Stomach (tissue), 9 donors: Measurements from ENCODE around the gene ARF1. TPM values are rescaled to one million over a fixed set of nuclear protein-coding genes. Genes with fewer than 3 reads are reported as not detected.
A peak's percentile ranks its signal among the peaks of the same experiment; 100 is the strongest.

Source experiments
- DNase-seq, 2 donors: peaks; one replicate each; pipeline versions ENCODE4 v3.0.0 to v3.0.0-alpha.2; 2013 to 2019
- H3K27ac ChIP-seq, 5 donors: fragments of 200-600 bp in 4 of 5; sonication (generic) in 4 of 5; one replicate each; pipeline ENCODE4 v1.5.1; 2013 to 2019; ENCODE audit warnings: mild to moderate bottlenecking in 1 of 5, moderate library complexity in 1 of 5
- H3K27me3 ChIP-seq, 3 donors: fragments of 200-600 bp; sonication (generic); one replicate each; pipeline ENCODE4 v1.5.1; 2017 to 2019; ENCODE audit warnings: mixed run types in 1 of 3
- H3K36me3 ChIP-seq, 4 donors: fragments of 200-600 bp; sonication (generic); 1 replicate in 3 of 4; 2 replicates in 1 of 4; pipeline ENCODE4 v1.5.1; 2016 to 2019
- H3K4me1 ChIP-seq, 4 donors: fragments of 200-600 bp; sonication (generic); one replicate each; pipeline ENCODE4 v1.5.1; 2016 to 2019
- H3K4me3 ChIP-seq, 4 donors: fragments of 200-600 bp; sonication (generic) in 3 of 4; one replicate each; pipeline ENCODE4 v1.5.1; 2016 to 2019; ENCODE audit warnings: mild to moderate bottlenecking in 1 of 4
- H3K9me3 ChIP-seq, 4 donors: fragments of 200-600 bp; sonication (generic); one replicate each; pipeline ENCODE4 v1.5.1; 2016 to 2019
- CTCF ChIP-seq, 7 experiments: fragments of 450-650 bp in 4 of 7; fragments of 200-600 bp in 3 of 7; sonication (generic) in 3 of 7; IDR thresholded peaks; one replicate each; pipeline ENCODE4 v1.5.1; 2016 to 2019; ENCODE audit warnings: antibody characterized with exemption in 7 of 7, control low read depth in 2 of 7, mild to moderate bottlenecking in 1 of 7
- EP300 ChIP-seq: sonication (generic); formaldehyde crosslinking; IDR thresholded peaks from one replicate; pipeline ENCODE4 v1.6.1; 2017; ENCODE audit warnings: antibody characterized with exemption
- POLR2A ChIP-seq, 4 donors: fragments of 450-650 bp; IDR thresholded peaks; one replicate each; pipeline ENCODE4 v1.6.1; 2016; ENCODE audit warnings: antibody characterized with exemption in 4 of 4, control low read depth in 2 of 4, mild to moderate bottlenecking in 1 of 4, moderate library complexity in 1 of 4
- POLR2AphosphoS5 ChIP-seq, 3 donors: sonication (generic); formaldehyde crosslinking; IDR thresholded peaks; one replicate each; pipeline ENCODE4 v1.6.1; 2016; ENCODE audit warnings: antibody characterized with exemption in 3 of 3
- WGBS, 5 donors: extraction: QIAGEN DNeasy Blood & Tissue Kit in 3 of 5; methylation state at CpG; one replicate each; pipeline versions ENCODE4 v1.1.5 to v1.1.7; 2013 to 2018; 5-methylcytosine and 5-hydroxymethylcytosine counted together
- intact Hi-C: fragments of 100-400 bp; cut with DNase I; formaldehyde crosslinking; loops from one replicate; pipeline ENCODE4 v1.15.1; 2023; ENCODE audit warnings: low total_unique reads
- polyA plus RNA-seq, 3 donors: library from polyadenylated mRNA; stranded (reverse); fragments of 200-250 nt; gene quantifications; one replicate each; pipeline ENCODE4 v1.2.3, GENCODE V29; 2013
- total RNA-seq, 5 donors: library from RNA; depleted of rRNA; stranded (reverse); fragments of >200 nt; gene quantifications; one replicate each; pipeline versions ENCODE4 v1.1.0 to v1.2.3, GENCODE V29; 2014 to 2016
- donor health status: healthy with polysubstance abuse.
- donor health status: Bipolar disorder and iron deficiency.
- donor health status: healthy.

ARF1 gene
- total and polyA plus RNA-seq, 8 donors: 111 to 310 (median 200) TPM

- intact Hi-C loops: no loop called here
- Histone ChIP-seq H3K36me3 (peaks cover 0 to 27% (median 14%) of the 10 kb centered on the region in 4 donors), H3K27ac (peak overlapping the region in 4 of 5 donors; percentile 38 to 98 (median 55)), H3K4me3 (peak overlapping the region in 2 of 4 donors; percentile 9 to 36), H3K27me3 (no peaks in the 10 kb centered on the region), H3K9me3 (no peaks in the 10 kb centered on the region), H3K4me1 (peaks cover 84 to 91% (median 90%) of the 10 kb centered on the region in 4 donors)
- DNase-seq: no peak
- 29 to 42% (median 34%) methylated on average over 6 to 7 of the region's 7 CpGs for WGBS, 5 donors
- TF ChIP-seq POLR2AphosphoS5 (IDR thresholded peaks at IDR 0.05): peak in 1 of 3 donors; percentile 44
- TF ChIP-seq POLR2A (IDR thresholded peaks at IDR 0.05): no peak
Measured at GRCh38 chr1:228087771-228088251, 5.3 kb downstream of the ARF1 start.

DNA sequence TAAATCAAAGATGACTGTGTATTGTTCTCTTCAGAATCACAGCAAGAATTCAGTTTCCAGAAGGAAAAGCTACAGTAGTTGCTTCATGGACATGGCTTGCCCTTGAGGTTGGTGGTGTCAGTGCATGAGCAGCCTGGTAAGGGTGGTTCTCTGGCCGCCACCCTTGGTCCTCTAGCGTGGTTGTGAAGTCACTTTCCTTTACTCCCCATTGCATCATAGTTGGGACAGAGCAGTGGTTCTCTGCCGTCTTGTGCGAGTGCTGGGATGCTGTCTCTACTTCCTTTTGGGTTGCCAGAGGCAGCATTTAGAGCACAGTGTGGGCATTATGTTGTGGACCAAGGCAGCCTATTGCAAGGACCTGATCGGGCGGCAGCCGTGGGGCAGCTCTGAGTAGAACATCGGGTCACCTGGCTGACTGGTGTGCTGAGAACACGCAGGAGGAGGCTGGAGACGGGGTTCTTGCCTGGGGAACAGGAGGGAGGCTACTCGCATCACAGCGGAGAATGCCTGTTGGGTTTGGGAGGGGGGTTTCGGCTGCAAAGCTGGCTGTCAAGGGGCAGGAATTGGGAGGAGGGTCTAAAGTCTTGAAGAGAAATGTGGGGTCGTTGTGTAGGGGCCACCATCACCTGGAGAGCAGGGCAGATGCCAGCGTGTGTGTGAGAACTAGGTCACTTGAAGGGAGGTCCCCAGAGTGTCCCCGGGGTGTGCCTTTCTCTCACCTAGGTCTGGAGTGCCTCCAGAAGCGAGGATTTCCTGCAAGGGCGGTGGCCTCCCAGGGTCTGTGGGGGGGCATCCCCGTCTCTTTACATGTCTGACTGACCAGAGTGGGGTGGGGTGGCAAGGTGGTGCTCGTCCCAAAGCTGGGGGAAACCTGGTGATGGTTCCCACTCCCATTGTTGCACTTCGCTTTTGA is 6.3 kb downstream of the ARF1 start:
- Histone ChIP-seq H3K9me3 (peaks cover 0 to under 1% (median 0%) of the 10 kb centered on the region in 4 donors), H3K4me1 (peaks cover 86 to 98% (median 96%) of the 10 kb centered on the region in 4 donors), H3K4me3 (peak overlapping the region in 3 of 4 donors; percentile 0 to 34 (median 5)), H3K27me3 (no peaks in the 10 kb centered on the region), H3K36me3 (peaks cover 0 to 31% (median 14%) of the 10 kb centered on the region in 4 donors), H3K27ac (peak overlapping the region in 4 of 5 donors; percentile 38 to 98 (median 55))
- no peak for TF ChIP-seq EP300
- no peak for TF ChIP-seq CTCF (IDR thresholded peaks at IDR 0.05)
- no peak for TF ChIP-seq POLR2AphosphoS5 (IDR thresholded peaks at IDR 0.05)
- no peak for TF ChIP-seq POLR2A (IDR thresholded peaks at IDR 0.05)
- DNase-seq: peak in 1 of 2 donors; percentile 27
- WGBS, 5 donors: 51 to 59% (median 52%) methylated on average over 21 of the region's 21 CpGs
- intact Hi-C loops: no loop called here

- DNase-seq: peak in 1 of 2 donors; percentile 25
- 24 to 61% (median 53%) methylated on average over 4 to 12 of the region's 12 CpGs for WGBS, 5 donors
- intact Hi-C loops: loop anchor here (10.0 kb wide), 1 partner anchor 55 kb away; the partner anchor contains the start of genes GJC2 and GUK1
- no peaks in the 10 kb centered on the region for H3K27me3 ChIP-seq
- H3K4me3 ChIP-seq: peak overlapping the region in 2 of 4 donors; percentile 6 to 34
- peaks cover 0 to 36% (median 14%) of the 10 kb centered on the region in 4 donors for H3K36me3 ChIP-seq
- H3K27ac ChIP-seq: peak overlapping the region in 3 of 5 donors; percentile 38 to 98 (median 70)
- H3K4me1 ChIP-seq: peaks cover 81 to 89% (median 87%) of the 10 kb centered on the region in 4 donors
- no peak for TF ChIP-seq POLR2A (IDR thresholded peaks at IDR 0.05)
- no peak for TF ChIP-seq EP300
- TF ChIP-seq POLR2AphosphoS5 (IDR thresholded peaks at IDR 0.05): no peak
- TF ChIP-seq CTCF (IDR thresholded peaks at IDR 0.05): no peak
- peaks cover 0 to 9% (median 6%) of the 10 kb centered on the region in 4 donors for H3K9me3 ChIP-seq
Measured at GRCh38 chr1:228089519-228090380, 7.2 kb downstream of the ARF1 start.

- intact Hi-C loops: loop anchor here (10.0 kb wide), 1 partner anchor 54 kb away; the partner anchor contains the start of genes GJC2 and GUK1
- Histone ChIP-seq H3K9me3 (peaks cover 0 to 13% (median 8%) of the 10 kb centered on the region in 4 donors), H3K27me3 (no peaks in the 10 kb centered on the region), H3K4me1 (peaks cover 72 to 87% (median 84%) of the 10 kb centered on the region in 4 donors), H3K4me3 (peak overlapping the region in 1 of 4 donors; percentile 34), H3K27ac (peak overlapping the region in 2 of 5 donors; percentile 70 to 98), H3K36me3 (peaks cover 0 to 43% (median 16%) of the 10 kb centered on the region in 4 donors)
- 8 to 22% (median 11%) methylated on average over 2 of the region's 2 CpGs for WGBS, 5 donors
- TF ChIP-seq CTCF (IDR thresholded peaks at IDR 0.05) (no peak), POLR2A (IDR thresholded peaks at IDR 0.05) (no peak), EP300 (no peak)
- DNase-seq: peak in 1 of 2 donors; percentile 25
Measured at GRCh38 chr1:228090613-228091081, 8.1 kb downstream of the ARF1 start.
